Measurements from ENCODE around the gene GMDS. TPM values are rescaled to one million over a fixed set of nuclear protein-coding genes. Genes with fewer than 3 reads are reported as not detected.

GMDS gene
- total and polyA plus RNA-seq, 2 of the 8 experiments (the other 6 are each of a cell fraction or from before 2014, with no cell fraction given): 16.8 to 50.0 TPM

- TF ChIP-seq RFX5 (IDR thresholded peaks at IDR 0.05; ENCODE audit: borderline replicate concordance, low read depth, low read length) (no peak), BACH1 (IDR thresholded peaks at IDR 0.05; ENCODE audit: low read length) (no peak), TCF12 (IDR thresholded peaks at IDR 0.05; ENCODE audit: low read depth, low read length) (no peak), POLR2A (IDR thresholded peaks at IDR 0.05; ENCODE audit: control extremely low read depth in 1 of 2, low read depth in 2 of 2, low read length in 2 of 2) (no peak), CEBPB (IDR thresholded peaks at IDR 0.05; ENCODE audit: low read depth, low read length) (no peak), TBP (IDR thresholded peaks at IDR 0.05; ENCODE audit: low read depth, low read length) (no peak), GABPA (IDR thresholded peaks at IDR 0.05; ENCODE audit: borderline replicate concordance, insufficient read depth, low read length) (no peak)
Measured at GRCh38 chr6:1945235-1945832, 300.1 kb downstream of the GMDS start (continued).
